NCI-H69 (cell line): ENCODE data around the gene NEU4.
A peak's percentile ranks its signal among the peaks of the same experiment; 100 is the strongest.
"Not testable (repeated sequence)": the region's sequence is repeated elsewhere in the genome, so short reads cannot be mapped to it uniquely, and the experiment has no call there.

Experiments used
- DNase-seq: peaks from one replicate; lab custom pipeline; 2025; lab: John Stamatoyannopoulos, UW

Gene NEU4

GRCh38 chr2:241814393-241814642, 5.3 kb downstream of the NEU4 start:
- DNase-seq = no peak

- no peak for DNase-seq
Observed at GRCh38 chr2:241814643-241815476, 5.9 kb downstream of the NEU4 start.

GRCh38 chr2:241815477-241816430, 6.8 kb downstream of the NEU4 start:
- no peak for DNase-seq

- DNase-seq = no peak
Observed at GRCh38 chr2:241816431-241817121, 7.6 kb downstream of the NEU4 start.

GRCh38 chr2:241817126-241817820, 8.3 kb downstream of the NEU4 start:
- no peak for DNase-seq

- not testable (repeated sequence) for DNase-seq
Observed at GRCh38 chr2:241817821-241818215, 8.8 kb downstream of the NEU4 start.

GRCh38 chr2:241818229-241818942, 9.4 kb downstream of the NEU4 start:
- no peak for DNase-seq

- no peak for DNase-seq
Observed at GRCh38 chr2:241818943-241819270, 9.9 kb downstream of the NEU4 start.

GRCh38 chr2:241819947-241820624, 11.1 kb downstream of the NEU4 start:
- not testable (repeated sequence) for DNase-seq

- DNase-seq = no peak
Observed at GRCh38 chr2:241820625-241821384, 11.8 kb downstream of the NEU4 start.

- DNase-seq = no peak
Observed at GRCh38 chr2:241821460-241822263, 12.7 kb downstream of the NEU4 start.

- DNase-seq = no peak
Observed at GRCh38 chr2:241822264-241822623, 13.3 kb downstream of the NEU4 start.

GRCh38 chr2:241823531-241824437, 14.8 kb downstream of the NEU4 start:
- peak; percentile 11 for DNase-seq

- DNase-seq = no peak
Observed at GRCh38 chr2:241827394-241827793, 18.4 kb downstream of the NEU4 start.

- no peak for DNase-seq
Observed at GRCh38 chr2:241833101-241833663, 24.2 kb downstream of the NEU4 start.

- not testable (repeated sequence) for DNase-seq
Observed at GRCh38 chr2:241833756-241834526, 24.9 kb downstream of the NEU4 start.
